Ureter (tissue), 1 donor: ENCODE measurements around the gene TRAF1. TPM values are rescaled to one million over a fixed set of nuclear protein-coding genes. Genes with fewer than 3 reads are reported as not detected.
A peak's percentile ranks its signal among the peaks of the same experiment; 100 is the strongest.

Experiments
- DNase-seq: peaks from one replicate; pipeline ENCODE4 v3.0.0-alpha.2; 2020; ENCODE audit warnings: low spot score
- total RNA-seq: library from RNA; stranded (reverse); gene quantifications from one replicate; pipeline ENCODE4 v1.2.4, GENCODE V29; 2023
- donor health status: DM: yes; HTN: yes; CAD: no.

Gene TRAF1
- total RNA-seq, 1 donor from 2014 or later = 10.0 TPM

DNA sequence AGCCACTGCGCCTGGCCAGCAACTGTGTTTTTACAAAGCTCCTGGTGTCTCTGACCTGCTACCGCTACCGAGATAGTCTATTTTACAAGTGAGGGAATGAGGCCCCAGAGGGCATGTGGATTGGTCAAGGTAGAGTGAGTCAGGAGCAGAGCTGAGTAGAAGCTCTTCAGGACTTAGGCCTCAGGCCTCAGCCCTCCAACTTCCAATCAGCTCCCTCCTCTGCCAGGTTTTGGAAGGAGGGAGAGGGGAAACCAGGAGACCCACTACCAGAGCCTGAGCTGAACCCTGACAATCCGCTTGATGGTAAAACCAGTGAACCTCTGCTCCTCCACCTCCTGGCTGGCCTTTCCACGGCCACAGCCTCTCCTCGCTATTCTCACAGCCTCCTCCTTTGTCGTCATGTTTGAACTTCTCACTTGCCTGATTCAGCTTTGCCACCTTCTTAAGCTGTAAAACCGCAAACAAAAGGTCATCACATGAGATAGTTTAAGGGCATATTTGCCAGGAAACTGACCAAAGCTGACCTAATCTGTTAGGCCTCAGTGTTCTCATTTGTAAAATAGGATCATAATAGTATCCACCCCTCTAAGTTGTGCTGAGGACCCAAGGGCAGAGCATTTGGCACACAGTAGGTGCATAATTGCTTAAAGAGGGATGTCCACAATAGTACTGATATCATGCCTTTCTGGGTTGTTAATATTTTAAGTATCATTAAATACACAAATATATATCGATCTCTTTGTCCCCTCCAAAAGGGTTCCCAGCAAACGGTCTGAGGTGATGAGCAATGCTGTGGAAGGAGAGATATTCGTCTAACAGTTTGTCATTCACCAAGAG lies 1.7 kb downstream of the TRAF1 start:
- no peak for DNase-seq

GRCh38 chr9:120923620-120924328 lies 2.8 kb downstream of the TRAF1 start:
- DNase-seq = no peak

DNA sequence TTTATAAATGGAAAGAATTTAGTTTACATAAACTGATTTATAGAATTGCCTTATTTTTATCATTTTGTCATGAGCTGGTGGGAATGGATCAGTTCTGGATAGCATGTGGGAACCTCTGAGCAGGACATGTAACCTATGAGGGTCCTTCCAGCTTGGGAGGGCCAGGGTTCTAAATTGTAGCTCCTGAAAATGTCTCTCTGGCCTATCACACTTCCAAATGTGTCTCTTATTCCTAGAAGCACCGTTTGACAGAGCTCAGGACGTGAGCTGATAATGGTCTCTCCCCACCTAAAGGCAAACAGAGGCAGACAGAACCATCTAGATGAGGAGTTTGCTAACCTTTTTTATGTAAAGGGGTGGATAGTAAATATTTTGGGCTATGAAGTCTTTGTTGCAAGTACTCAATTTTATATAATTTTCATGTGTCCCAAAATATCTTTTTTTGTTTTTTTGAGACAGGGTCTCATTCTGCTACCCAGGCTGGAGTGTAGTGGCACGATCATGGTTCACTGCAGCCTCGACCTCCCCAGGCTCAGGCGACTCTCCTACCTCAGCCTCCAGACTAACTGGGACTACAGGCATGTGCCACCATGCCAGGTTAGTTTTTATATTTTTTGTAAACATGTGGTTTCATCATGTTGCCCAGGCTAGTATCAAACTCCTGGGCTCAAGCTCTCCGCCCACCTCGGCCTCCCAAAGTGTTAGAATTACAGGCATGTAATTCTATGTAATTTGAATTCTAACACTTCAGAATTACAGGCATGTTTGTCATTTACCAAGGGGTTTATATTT lies 4.0 kb downstream of the TRAF1 start:
- no peak for DNase-seq

DNA sequence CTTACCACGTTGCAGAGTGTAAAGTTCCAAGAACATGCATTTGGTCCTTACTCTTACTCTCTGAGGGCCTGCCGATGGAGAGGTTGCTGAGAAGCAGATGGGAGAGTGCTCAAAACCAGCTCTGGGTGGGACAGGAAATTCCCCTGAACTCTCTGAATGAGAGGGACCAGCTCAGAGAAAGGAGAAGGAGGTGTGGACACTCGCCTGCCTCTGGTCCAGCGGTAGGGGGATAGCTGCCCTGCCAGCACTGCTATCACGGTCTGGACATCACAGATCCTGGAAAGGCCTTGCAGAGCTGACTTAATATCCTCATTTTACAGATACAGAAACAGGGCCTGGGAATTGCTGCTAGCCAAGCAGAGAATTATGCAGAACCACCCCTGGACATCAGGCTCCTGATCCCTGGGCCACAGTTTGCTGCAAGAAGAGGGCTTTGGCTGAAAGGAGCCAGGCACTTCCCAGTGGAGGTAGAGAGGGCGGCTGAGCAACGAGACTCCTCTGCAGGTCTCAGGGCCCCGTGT lies 4.9 kb downstream of the TRAF1 start:
- DNase-seq = no peak

DNA sequence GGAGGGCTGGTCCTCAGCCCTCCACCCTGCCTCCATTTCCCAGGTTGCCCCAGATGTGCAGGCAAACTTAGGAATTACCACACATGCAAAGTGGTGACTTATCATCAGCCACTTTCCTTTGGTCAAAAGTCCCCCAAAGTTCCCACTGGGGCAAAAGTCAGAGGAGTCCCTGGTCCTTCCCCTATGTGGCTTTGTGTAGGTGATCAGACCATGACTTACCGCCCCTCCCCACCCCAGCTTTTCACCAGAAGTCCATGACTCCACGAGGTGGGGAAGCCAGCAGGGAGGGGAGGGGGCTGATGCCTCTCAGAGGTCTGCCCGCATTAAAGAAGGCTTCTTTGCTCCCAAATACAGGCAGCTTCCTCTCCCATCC lies 5.8 kb downstream of the TRAF1 start:
- DNase-seq = no peak

DNA sequence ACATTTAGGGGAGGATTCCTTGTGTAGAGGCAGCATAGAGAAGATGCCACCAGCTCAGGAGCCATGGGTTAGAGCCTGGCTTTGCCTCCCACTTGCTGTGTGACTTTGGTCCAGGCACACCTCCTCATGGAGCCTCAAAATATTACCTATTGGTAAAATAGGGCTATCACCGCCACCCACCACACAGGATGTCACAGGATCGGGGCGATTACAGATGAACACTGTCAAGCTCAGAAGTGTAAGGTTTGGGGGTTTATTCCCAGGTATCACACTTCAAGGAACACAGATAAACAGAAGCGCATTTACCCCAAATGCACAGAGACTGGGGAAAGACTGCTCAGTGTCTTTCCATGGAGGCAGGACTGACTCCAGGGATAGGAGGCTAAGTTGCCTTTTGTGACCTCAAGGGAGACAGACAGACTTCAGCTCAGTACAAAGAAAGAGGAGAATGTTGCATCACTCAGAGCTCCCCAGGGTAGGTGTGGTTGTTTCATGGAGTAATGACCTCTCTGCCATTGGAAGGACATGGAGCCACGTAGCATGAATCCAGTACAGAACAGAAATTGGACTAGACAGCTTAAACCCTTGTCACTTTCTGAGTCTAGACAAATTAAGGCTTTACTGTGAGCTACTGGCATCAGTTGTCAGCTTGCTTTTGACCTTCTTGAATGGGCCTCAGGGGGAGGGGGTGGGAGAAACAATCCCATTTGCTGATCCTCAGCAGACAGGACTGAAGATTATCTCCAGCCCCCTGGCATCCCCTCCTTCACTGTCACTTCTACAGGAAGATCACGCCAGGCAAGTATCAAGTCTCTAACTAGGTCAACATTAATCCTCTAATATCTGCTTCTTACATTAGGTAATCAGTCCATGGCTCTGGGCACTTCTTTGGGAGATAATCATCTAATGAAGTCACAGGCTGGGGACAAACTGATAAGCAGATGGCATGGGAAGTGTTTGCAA lies 6.5 kb downstream of the TRAF1 start:
- no peak for DNase-seq

GRCh38 chr9:120918931-120919842 lies 7.4 kb downstream of the TRAF1 start:
- DNase-seq = no peak

DNA sequence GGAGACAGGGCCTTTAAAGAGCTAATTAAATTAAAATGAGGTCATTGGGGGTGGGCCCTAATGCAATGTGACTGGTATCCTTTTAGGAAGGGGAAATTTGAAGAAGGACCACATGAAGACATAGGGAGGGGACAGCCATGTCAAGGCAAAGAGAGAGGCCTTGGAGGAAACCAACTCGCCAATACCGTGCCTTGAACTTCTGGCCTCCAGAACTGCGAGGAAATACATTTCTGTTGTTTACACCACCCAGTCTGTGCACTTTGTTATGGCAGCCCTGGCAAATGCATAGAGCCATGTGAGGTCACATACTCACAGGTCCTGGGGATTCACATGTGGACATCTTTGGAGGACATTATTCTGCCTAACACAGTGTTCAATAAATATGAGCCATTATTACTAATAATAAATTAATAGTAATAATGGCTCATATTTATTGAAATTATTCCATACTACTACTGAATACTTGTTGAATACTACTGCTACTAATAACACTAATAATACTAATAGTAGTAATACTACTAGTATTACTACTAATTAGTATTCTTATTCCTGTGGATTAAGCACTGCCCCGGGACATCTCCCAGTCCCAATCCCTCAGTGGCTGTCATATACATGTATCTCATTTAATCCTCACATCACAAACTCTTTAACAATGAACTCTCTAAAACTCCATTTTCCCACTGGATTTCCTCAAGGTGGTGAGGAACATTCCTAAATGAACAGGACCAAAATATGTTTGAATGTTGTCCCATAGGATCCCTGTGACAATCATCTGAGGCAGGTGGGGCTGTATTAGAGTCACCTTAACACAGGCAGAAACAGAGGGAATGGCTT lies 8.4 kb downstream of the TRAF1 start:
- no peak for DNase-seq

DNA sequence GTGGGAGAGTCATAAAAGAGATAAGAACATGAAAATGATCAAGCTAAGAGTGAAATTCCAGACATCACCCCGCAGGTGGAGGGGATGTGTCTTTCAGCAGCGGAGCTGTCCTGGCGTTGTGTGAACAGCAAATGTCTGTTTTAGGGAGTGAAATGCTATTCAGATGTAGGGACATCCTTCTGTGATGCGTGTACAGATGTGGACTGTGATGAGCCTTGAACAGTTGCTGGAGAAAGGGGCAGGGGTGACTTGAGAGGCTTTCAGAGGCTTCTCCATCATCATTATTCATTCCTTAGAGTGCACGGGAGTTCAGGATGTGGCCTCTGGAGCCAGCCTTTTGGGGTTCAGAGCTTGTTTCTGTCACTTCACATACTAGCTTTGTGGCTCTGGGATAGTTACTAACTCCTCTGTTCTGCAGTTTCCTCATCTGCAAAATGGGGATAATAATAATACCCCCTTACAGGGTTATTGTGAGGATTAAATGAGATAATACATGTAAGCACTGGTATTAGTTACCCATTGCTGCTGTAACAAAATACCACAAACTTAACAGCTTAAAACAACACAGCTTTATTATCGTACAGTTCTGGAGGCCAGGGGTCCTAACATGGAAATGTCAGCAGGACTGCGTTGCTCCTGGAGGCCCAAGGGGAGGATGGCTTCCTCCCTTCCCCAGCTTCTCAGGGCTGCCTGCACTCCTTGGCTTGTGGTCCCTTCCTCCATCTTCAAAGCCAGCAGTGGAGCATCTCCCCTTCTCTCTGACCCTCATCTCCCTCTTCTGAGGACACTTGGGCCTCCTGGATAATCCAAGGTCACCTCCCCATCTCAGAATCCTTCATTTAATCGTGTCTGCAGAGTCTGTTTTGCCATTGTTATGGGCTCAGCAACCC lies 9.4 kb downstream of the TRAF1 start:
- DNase-seq = no peak

GRCh38 chr9:120916588-120916987 lies 10.0 kb downstream of the TRAF1 start:
- DNase-seq = peak; percentile 78

GRCh38 chr9:120915854-120916470 lies 10.6 kb downstream of the TRAF1 start:
- DNase-seq = no peak

GRCh38 chr9:120914953-120915352 lies 11.6 kb downstream of the TRAF1 start:
- DNase-seq = no peak

- DNase-seq = no peak
Observed at GRCh38 chr9:120914396-120914795, 12.2 kb downstream of the TRAF1 start.

- DNase-seq = no peak
Observed at GRCh38 chr9:120913647-120914264, 12.8 kb downstream of the TRAF1 start.

- DNase-seq = no peak
Observed at GRCh38 chr9:120912958-120913646, 13.5 kb downstream of the TRAF1 start.

DNA sequence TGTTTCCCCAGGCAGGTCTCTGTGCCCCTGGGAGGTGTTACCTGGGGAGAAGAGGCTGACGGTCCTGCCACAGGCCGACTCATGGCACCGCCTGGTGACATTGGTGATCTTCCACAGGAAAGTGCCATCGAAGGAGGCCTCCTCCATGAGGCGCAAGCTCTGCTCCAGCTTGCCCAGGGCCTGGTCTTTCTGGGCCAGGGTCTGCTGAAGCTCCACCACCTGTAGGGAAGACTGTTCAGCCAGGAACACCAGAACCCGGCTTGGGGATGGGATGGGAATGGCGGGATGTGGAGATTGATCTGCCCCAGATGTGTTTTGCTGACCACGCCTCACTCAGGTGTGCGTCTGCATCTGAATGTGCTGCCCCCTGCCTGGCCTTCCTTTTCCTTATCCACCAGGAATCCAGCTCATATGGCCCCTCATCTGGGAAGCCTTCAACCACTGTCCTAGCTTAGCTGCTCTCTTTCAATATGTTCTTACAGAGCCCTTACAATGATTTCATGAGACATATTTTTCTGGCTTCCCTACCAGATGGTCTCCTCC lies 15.2 kb downstream of the TRAF1 start:
- DNase-seq = no peak
